A549 (cell line): ENCODE measurements around the gene CD5L.

Experiments
- CEBPB ChIP-seq, 2 experiments: fragments of >200 bp in 1 of 2; sonication (Bioruptor Twin) in 1 of 2; formaldehyde crosslinking in 1 of 2; IDR thresholded peaks; 2 replicates each; pipeline ENCODE4 v1.6.1; 2012 to 2016
- CHD2 ChIP-seq: fragments of 150-350 bp; IDR thresholded peaks from 2 replicates; pipeline ENCODE4 v1.6.1; 2014; ENCODE audit warnings: low read length; ENCODE audit not compliant: partially characterized antibody
- CTCF ChIP-seq: fragments of >200 bp; sonication (Bioruptor Twin); formaldehyde crosslinking; IDR thresholded peaks from 3 replicates; pipeline ENCODE4 v1.5.1; 2016
- EP300 ChIP-seq, 2 experiments: fragments of >200 bp; sonication (Bioruptor Twin); formaldehyde crosslinking; IDR thresholded peaks; 2 replicates in 1 of 2; 3 replicates in 1 of 2; pipeline ENCODE4 v1.6.1; 2016 to 2017
- MAX ChIP-seq: IDR thresholded peaks from 2 replicates; pipeline ENCODE4 v1.6.1; 2012
- NR3C1 ChIP-seq: fragments of >200 bp; sonication (Bioruptor Twin); formaldehyde crosslinking; IDR thresholded peaks from 3 replicates; pipeline ENCODE4 v1.6.1; 2017
- POLR2A ChIP-seq: IDR thresholded peaks from 2 replicates; pipeline ENCODE4 v1.6.1; 2012; ENCODE audit warnings: mild to moderate bottlenecking, low read length
- RAD21 ChIP-seq, 2 experiments: fragments of >200 bp in 1 of 2; sonication (Bioruptor Twin) in 1 of 2; formaldehyde crosslinking in 1 of 2; IDR thresholded peaks in 1 of 2; conservative IDR thresholded peaks in 1 of 2; 2 replicates in 1 of 2; 3 replicates in 1 of 2; pipeline ENCODE4 v1.6.1; 2012 to 2018; ENCODE audit warnings: inconsistent platforms in 1 of 2
- RCOR1 ChIP-seq: fragments of 150-350 bp; IDR thresholded peaks from 2 replicates; pipeline ENCODE4 v1.6.1; 2014; ENCODE audit warnings: antibody characterized with exemption, low read length, low read depth
- REST ChIP-seq: fragments of 200-600 bp; sonication (generic); IDR thresholded peaks from 2 replicates; pipeline ENCODE4 v1.6.1; 2016; ENCODE audit warnings: antibody characterized with exemption, mild to moderate bottlenecking, moderate library complexity
- SMC3 ChIP-seq: fragments of >200 bp; sonication (Bioruptor Twin); formaldehyde crosslinking; IDR thresholded peaks from 3 replicates; pipeline ENCODE4 v1.6.1; 2018; ENCODE audit warnings: inconsistent platforms
- TFCP2L1 ChIP-seq: fragments of 250-450 bp; sonication (Bioruptor Pico); IDR thresholded peaks from 2 replicates; pipeline ENCODE4 v1.5.0; 2021; ENCODE audit warnings: mild to moderate bottlenecking
- USF2 ChIP-seq: fragments of 450-650 bp; IDR thresholded peaks from 2 replicates; pipeline ENCODE4 v1.6.1; 2014; ENCODE audit warnings: antibody characterized with exemption

- TF ChIP-seq POLR2A (no peak), REST (no peak), TFCP2L1 (CRISPR knock-in tag) (no peak), USF2 (no peak), SMC3 (no peak), CEBPB (IDR thresholded peaks at IDR 0.05) (no peak), MAX (no peak), EP300 (IDR thresholded peaks at IDR 0.05) (no peak), CHD2 (no peak), CTCF (no peak), NR3C1 (no peak), RAD21 (conservative IDR thresholded peaks at IDR 0.05 in 1 of 2, IDR thresholded peaks at IDR 0.05 in 1 of 2) (no peak), RCOR1 (no peak)
Measured at GRCh38 chr1:157782931-157783330, 58.7 kb downstream of the CD5L start.
